Ammon's horn (tissue), 1 donor: ENCODE results near the gene FREM2.
A peak's percentile ranks its signal among the peaks of the same experiment; 100 is the strongest.

Experiments used
- DNase-seq: peaks from one replicate; pipeline ENCODE4 v3.0.0-alpha.2; 2016; ENCODE audit warnings: low spot score

Gene FREM2

DNA sequence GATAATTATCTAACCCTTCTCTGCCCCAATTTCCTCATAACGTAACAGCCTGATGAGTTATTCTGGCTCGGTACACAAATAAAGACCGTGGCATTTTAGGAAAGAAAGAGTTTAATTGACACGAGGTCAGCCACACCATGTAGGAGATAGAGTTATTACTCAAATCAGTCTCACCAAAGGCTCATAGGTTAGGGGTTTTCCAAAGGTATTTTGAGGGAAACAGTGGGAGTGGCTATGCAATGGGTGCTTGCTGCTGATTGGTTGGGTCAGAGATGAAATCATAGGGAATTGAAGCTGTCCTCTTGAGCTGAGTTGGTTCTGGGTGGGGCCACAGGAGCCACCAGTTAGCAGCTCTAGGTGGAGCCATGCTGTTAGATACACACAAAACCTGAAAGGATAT is 137.5 kb downstream of the FREM2 start:
- DNase-seq = no peak

DNA sequence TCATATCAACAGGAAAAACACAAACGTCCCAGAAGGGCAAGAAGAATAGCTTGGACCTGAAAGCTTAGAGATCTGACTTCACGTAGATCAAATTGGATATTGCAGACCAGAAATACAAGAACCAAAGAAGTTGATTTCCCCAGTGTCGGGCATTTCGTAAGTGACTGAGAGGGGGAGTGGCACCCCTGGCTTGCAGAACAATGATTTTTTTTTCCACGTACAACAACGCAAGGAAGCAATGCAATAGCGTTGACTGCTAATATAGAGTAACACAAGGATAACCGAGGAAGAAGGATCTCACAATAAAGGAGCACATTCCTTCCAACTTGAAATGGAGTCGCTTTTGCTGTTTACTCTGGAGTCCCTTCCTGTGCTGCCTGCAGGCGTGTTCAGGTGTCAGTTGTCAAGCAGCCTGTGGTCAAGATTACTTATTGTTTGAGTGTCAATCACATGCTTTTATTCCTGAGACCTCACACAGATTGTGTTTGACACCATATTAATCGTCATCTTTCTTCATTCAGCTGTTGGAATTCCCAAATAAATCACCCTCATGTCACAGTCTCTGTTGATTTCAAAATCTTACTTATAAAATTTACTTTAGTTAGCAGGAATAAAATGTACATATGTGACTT is 139.4 kb downstream of the FREM2 start:
- DNase-seq = no peak

DNA sequence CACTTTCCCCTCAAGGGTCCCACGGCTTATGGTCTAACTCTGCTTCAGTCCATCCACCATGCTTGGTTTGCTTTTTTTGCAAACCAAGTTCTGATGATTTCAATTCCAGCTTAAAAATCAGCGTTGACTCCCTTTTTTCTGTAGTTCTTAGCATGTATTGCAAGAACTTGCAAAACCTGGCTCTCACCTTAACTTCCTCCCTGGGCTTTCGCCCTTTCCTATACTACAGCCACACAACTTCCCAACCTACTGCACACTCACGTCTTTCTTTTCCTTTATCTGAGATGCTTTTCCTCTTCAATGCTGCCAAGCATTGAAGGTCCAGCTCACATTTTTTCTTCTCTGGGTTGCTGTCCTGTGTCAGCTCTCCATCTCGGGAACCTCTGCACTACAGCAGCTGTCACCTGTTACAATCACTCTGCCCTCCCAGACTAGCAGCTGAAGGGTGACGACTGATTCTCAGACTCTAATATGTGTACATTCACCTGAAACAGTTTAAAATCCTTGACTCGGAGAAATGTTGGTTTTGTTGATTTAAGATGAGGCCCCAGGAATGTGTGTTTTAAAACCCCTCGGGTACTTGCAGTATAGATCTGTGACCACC is 143.7 kb downstream of the FREM2 start:
- DNase-seq = no peak

DNA sequence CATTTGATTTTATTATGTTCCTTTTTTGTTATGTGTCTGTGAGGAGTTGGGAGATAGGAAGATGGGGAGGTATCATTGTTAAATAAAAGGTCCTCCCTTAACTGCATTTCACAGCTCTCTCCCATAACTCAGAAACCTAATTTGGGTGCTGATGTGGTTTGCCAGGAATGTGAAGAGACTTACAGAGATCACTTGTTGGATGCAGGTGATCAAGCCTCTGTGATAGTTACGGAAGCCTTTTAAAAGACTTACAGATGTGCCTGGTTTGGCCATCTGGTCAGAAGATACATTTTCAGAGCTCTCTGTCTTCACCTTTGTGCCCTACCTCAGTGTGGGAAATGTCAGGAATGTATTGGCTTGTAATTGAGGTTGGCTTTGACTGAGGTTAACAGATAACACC is 157.7 kb downstream of the FREM2 start:
- no peak for DNase-seq

DNA sequence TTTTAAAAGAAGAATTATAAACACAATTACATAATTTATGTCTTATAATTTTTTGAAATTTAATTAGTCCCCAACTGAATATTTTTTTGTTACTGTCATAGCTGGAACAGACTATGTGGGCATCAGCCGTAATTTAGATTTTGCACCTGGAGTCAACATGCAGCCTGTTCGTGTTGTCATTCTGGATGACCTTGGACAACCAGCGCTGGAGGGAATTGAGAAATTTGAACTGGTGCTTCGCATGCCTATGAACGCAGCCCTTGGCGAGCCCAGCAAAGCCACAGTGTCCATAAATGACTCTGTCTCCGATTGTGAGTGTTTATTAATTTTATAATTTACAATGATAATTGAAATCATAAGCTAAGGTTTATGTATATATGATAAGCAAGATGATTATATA is 161.5 kb downstream of the FREM2 start:
- no peak for DNase-seq

DNA sequence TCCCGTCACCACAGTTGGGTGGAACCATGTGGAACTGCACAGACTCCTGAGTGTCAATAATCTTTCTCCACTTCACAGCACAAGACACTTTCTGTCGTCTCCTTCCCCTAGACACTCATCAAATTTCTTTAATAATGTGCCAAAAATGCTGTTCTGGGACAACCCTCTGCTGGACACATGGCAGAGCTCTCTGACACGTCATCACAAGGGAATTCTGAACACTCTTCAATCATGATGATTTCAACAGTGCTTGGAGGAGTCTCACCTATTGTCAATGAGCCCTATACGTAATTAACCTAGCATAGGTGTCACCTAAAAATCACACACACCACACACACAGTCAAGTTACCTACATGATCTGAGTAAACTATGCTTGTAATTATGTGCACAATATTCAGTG is 162.4 kb downstream of the FREM2 start:
- DNase-seq = no peak

DNA sequence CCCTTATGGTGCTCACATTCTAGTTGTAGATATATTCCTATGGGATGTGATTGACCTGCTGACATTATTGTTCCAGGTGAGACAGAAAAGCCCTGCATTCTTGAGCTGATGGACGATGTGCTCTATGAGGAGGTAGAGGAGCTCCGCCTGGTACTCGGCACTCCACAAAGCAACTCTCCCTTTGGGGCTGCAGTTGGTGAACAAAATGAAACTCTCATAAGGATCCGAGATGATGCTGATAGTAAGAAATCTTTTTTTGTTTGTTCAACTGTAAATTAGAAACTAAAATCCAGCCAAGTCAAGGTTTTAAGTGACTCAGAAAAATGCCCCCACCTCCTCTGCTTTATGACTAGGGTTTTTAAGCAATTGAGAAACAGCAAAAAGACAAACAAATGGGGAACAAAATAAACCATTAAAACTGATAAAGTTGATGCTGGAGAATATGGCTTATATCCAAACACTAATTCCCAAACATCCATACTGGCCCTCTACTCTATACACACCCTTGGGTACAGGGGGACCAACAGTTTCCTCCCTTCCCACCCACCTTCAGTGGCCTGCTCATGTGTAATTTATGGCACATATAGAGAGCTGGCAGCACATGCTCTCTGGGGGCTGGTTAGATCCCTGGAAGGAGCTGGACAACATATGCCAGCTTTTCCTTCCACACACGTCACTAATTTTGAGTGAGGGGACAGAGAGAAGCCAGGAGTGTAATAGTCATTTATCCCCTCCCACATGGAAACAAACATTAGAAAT is 164.2 kb downstream of the FREM2 start:
- no peak for DNase-seq

DNA sequence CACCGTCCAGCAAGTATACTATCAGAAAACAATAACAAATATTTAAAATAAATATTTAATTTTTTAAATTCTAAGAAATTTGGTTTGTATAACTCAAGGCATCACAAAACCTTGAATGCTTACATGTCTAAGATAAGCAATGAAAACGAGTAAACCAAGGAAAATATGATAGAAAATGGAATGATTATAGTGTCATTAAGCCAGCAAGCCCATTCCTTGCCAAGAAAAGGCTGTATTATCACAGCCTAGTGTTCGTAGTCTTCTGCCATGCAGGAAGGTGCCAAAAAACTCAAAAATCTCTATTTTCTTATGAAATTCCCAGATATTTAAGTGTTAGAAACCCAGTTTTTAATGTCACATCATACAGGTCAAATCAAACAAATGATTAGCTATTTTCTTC is 167.3 kb downstream of the FREM2 start:
- no peak for DNase-seq

DNA sequence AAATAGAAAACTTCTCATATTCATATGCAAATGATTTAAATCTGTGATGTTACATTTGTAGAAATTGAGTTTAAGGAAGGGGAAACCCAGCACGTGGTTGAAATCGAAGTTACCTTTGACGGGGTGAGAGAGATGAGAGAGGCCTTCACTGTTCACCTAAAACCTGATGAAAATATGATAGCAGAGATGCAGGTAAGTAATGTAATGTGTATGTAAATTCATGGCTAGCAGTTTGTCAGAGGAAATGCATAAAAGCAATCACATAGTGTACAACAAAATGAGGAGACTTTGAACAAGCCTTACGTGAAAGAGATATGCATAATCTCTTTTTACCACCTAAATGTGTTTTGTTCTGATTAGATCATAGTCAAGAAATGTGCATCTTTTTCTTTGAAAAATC is 169.2 kb downstream of the FREM2 start:
- no peak for DNase-seq

DNA sequence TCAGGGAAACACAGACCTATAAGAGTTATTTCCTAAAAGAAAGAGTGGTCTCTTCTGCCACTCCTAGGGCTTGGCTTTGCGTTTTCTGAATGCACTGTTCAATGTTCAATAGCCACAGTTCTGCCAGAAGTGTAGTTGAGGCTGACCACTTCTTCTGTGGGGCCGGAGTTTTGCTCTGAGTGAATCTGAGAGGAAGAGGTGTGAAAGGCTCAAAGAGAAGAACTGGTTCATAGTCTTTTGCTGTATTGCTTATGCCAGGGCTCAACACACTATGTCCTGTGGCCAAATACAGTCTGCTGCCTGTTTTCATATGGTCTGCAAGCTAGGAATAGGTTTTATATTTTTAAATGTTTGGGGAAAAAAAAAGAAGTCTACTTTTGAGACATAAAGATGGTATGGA is 175.6 kb downstream of the FREM2 start:
- DNase-seq = no peak

DNA sequence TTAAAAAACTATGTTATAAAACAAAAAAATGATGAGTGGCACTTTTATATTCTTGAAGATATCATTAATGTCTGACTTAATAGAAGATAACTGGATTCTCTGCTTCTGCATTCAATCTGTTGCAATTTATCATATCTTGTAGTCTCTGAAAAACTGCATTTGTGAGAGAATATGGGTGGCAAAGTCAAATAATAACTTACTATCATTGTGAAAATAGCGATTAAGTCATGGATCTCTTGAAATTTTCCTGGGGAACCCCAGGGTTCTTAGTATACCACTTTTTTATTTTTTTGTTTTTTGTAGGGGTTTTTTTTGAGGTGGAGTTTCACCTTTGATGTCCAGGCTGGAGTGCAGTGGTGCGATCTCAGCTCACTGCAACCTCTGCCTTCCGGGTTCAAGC is 176.7 kb downstream of the FREM2 start:
- no peak for DNase-seq

DNA sequence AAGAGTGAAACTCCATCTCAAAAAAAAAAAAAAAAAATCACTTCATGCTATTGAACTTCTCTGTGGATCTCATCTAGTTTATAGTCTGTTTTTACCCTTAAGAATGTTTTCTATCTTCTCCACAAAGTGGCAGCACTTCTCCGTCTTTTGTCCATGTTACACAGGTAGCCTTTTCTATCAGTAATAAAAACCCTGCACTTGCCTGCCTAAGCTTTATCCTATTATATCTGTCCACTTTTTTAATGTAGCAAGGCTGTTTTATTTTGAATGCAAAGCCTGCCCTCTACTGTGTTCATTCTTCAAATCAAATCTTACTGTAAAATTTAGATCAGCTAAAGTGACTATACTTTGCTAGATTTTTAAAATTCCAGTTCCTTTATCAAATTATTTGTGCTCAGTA is 179.8 kb downstream of the FREM2 start:
- DNase-seq = peak; percentile 17

DNA sequence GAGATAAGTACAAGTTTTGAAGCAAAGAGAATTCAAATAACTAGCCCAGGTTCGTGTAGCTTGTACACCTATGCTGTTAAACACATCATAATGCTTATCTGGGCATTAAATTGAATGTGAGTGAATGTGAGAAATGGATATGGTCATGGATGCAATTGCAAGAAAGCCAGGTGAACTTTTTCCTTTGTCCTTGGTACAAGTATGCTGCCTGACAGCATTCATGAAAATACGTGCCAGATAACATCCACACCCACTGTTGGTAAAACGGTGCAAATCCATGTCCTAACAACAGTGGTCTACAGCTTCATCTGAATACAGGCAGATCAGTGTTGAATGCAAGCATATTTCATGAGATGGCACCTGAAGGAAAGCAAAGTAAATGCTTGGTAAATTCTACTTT is 181.5 kb downstream of the FREM2 start:
- DNase-seq = no peak

DNA sequence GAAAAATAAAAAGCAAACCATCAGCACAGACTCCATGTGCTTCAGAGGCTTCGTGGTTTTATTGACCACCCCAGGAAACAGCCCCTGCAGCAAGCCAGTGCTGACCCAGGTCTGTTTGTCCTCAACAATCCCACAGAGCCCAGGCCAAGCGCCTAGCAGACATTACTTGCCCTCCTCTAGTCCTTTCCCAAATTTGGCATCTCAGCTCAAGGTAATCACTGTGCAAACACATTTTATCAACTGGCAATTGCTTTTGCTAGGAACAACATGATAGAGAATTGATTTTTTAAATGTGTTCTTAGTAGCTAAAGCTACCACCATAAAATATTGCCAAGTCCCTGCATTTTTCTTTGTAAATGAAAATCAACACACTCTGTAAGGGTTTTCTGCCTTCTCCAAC is 182.0 kb downstream of the FREM2 start:
- no peak for DNase-seq

DNA sequence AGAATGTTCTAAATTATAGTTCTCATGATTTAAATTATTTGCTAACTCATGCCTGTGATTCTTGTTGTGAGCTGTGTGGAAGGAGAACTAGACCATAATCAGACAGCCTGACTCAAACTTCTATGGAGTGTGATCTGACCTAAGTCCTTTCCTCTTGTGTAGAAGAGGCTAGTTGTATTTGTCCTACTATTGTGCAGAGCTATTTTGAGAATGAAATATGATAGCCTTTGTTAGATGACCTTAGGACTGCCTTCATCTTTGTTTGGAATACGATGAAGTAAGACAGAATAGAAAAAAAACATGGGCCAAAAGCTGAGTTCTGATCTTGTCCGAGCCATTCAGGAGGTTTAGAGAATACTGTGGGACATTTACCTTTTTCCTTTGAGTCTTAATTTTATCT is 184.4 kb downstream of the FREM2 start:
- DNase-seq = no peak

DNA sequence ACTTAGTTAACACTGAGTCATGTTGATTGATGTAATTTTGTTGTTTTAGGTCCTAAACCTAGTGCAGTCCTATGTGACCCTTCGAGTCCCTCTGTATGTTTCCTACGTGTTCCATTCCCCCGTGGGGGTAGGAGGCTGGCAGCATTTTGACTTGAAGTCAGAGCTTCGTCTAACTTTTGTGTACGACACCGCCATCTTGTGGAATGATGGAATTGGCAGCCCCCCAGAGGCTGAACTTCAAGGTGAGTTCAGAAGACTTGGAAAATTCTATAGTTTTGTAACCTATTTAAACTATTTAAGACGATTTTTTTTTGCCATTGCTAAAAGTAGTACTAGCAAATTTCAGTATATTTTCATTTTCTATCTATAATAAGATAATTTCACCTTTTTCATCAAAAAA is 185.8 kb downstream of the FREM2 start:
- DNase-seq = peak; percentile 61

DNA sequence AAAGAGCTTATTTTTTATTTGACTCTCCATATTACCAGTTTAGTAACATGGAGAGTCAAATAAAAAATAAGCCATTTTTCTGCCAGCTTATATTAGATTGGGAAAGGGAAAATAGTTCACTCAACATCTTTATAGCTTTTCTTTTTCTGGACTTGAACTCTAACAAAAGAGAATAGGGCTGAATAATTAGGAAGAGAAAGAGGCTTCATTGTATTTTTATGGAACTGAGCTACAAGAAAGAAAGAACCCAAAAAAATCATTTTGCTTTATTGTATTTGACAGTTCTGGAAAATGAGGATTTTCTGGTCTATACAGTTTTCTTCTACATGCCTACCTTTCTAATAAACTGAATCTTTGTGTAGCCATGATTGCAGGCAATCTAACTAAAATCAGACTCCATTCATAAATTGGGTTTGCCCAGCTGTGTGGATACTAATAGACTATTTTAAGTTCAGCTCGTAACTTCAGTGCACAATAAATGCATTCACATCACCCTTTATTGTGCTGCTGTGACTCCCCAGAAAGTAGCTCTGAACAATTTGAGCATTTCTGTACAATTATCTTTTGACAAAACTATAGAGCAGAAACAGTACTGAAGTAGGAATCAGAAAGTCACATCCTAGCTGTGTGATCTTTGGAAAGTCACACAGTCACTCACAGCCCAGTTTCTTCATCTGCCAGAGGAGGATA is 188.5 kb downstream of the FREM2 start:
- DNase-seq = peak; percentile 20

DNA sequence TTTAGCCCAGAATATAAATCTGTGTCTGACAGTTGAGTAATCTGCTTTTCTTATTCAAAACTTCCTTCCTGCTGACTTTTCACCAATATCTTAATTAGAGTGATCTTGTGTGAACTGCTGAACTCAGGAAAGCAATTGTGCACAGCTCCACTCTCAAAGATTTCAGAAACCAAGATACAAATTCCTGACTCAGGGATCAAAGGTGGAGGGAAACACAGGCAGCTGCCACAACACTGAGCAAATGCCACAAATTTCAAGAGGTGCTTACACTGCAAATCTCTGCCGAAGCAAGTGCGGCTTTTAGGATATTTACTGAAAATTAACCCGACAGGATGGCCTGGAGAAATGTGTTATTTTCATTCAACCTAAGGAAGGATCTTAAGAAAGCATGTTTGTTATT is 192.4 kb downstream of the FREM2 start:
- no peak for DNase-seq

DNA sequence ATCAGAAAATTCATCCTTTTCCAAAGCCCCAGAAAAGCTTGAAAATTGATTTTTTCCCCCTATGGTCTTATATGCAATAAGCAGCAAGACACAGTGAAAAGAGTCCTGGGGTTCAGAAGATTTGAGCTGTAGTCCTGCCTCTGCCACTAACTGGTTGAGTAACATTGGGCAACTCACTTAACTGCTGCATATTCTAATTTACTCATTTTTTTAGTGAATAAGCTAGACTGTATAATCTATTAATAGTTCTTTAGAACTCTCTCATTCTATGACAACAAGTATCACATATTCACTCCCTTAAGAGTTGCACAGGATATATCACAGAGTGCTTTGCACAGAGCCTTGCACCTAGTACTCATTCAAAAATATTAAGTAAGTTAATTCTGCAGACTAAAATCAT is 192.9 kb downstream of the FREM2 start:
- no peak for DNase-seq

DNA sequence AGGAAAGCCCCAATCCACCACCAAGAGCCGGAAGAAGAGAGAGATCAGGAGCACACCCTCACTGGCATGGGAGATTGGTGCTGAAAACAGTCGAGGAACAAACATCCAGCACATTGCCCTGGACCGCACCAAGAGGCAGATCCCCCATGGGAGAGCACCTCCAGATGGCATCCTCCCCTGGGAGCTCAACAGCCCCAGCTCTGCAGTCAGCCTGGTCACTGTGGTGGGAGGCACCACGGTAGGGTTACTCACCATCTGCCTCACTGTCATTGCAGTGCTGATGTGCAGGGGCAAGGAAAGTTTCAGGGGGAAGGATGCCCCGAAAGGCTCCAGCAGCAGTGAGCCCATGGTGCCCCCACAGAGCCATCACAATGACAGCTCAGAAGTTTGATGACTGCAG is 193.5 kb downstream of the FREM2 start:
- no peak for DNase-seq

DNA sequence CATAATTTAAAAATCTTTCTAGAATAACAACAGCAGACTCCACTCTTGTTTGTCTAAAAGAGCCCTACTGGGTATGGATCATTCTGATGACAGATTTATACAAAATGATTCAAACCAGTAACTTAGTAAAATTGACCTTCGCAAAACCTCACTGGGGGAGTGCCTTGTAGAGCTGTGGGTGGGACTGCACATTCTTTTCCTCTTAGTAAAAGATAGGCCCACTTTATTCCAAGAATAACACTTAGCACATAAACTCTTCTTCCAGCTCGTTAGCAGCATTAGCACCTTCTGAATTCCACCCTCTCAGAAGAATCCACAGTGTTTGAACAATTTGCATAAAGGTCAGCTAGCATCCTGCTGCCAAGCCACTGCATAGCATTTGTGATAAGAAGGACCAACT is 196.9 kb downstream of the FREM2 start:
- no peak for DNase-seq

DNA sequence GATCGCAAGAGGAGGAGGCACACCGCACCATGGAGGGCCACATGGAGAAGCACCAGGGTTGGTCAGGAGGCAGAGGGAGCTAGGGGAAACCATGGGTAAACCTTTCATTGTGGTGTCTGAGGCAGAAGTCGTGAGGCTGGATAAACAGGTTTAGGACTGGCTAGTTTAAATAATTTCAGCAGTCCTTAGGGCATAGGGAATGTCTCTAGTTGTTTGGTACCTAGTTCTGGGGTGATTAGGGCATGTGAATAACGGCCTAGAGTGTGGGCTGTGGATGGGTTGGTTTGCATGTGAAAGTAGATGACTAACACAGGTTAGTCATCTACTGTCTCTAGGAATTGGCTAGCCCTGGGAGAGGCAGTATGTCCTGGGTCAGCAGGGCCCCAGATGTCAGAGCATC is 201.4 kb downstream of the FREM2 start:
- DNase-seq = no peak

DNA sequence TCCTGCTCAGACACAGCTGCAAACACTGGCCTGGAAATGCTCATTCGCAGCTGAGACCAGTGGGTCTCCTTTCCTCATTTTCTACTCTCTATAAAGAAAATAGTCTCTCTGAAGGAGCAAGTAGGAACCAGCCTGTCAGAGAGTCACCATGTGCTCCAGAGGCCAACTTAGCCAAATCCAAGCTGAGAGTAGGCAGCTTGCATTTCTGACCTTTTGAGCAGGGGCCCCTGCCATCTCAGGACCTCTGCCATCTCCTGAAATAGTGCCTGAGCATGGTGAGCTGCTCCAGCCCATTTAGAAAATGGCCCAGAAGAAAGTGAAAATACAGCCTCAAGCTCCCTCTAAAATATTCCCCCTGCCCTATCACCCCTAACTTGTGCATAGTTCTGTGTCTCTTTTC is 208.2 kb downstream of the FREM2 start:
- DNase-seq = no peak
